NT2/D1 (cell line): Measurements from ENCODE around the gene CASQ2.

Experiments
- SUZ12 ChIP-seq: IDR thresholded peaks from 2 replicates; pipeline ENCODE4 v1.6.1; 2011; ENCODE audit not compliant: insufficient read length, insufficient read depth; ENCODE audit errors: extremely low read depth
- YY1 ChIP-seq: IDR thresholded peaks from 2 replicates; pipeline ENCODE4 v1.6.1; 2011; ENCODE audit not compliant: insufficient read length, insufficient read depth
- ZNF274 ChIP-seq: IDR thresholded peaks from 2 replicates; pipeline ENCODE4 v1.6.1; 2011; ENCODE audit warnings: mild to moderate bottlenecking, low read depth, low read length

GRCh38 chr1:115671176-115671934 is 97.2 kb downstream of the CASQ2 start:
- TF ChIP-seq SUZ12 (no peak), YY1 (no peak), ZNF274 (no peak)
